HG02970 (cell line): ENCODE results near the gene CXorf65.

Experiments used
- ATAC-seq: cut with Tn5 transposase; IDR thresholded peaks from one replicate; pipeline ENCODE4 v1.9.1; 2021; ENCODE audit warnings: mild to moderate bottlenecking, moderate library complexity, moderate number of reproducible peaks; ENCODE audit not compliant: unreplicated experiment, low FRiP score

Gene CXorf65

GRCh38 chrX:71068044-71068918 lies 38.3 kb downstream of the CXorf65 start, which contains the start of gene SNX12:
Gene SNX12, minus strand, starts transcription at chrX:71068334. Its CDS starts 28 bp downstream, at chrX:71068306.
- peak; percentile 93 for ATAC-seq

GRCh38 chrX:71067712-71068043 lies 38.9 kb downstream of the CXorf65 start:
- ATAC-seq, result no peak

DNA sequence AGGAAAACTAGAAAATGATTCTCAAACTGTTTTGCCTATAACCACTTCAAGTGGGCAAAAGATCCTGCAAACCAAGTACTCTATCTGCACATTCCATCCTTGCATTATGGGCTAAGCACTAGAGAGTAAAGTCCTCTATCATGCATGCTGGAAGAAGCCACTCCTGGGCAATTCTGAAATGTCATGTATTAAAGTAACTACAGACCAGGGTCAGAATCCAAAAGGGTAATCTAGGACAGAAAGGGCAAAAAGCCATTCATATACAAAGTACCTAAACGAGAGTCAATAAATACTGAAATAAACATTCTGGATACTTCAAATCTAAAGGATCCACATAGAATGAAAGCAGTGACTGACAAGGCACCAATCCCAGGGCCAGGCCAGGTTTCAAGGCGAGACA lies 39.5 kb downstream of the CXorf65 start:
- no peak for ATAC-seq

DNA sequence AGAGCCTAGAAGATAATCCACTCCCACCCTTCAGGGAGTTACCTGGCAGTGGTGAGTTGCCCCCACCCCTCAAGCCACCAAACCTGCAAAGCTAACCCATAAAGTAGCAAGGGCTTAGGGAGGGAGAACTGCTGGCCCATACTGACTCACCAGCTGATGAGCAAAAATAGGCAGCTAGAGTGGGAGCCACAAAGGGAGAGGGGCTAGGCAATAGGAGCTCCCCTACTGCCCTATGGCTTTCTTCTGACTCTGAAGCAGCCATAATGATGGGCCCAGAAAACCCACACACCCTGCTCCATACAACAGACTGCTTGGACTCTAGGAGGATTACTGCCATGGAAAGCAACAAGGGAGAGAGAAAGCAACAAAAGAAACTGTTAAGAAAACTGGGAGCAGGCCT lies 46.4 kb downstream of the CXorf65 start:
- no peak for ATAC-seq

- no peak for ATAC-seq
These were observed 48.6 kb downstream of the CXorf65 start for GRCh38 chrX:71057848-71058530.

GRCh38 chrX:71056867-71057266 lies 49.7 kb downstream of the CXorf65 start:
- ATAC-seq, result no peak
